HTERT RPE-1 (cell line): ENCODE measurements around the gene RPS25.
"Not testable (repeated sequence)": the region's sequence is repeated elsewhere in the genome, so short reads cannot be mapped to it uniquely, and the experiment has no call there.

Experiments used
- in situ Hi-C: fragments of 300-500 bp; cut with MboI; formaldehyde crosslinking; loops from 4 replicates; pipeline ENCODE4 v1.14.3; 2020; ENCODE audit warnings: low sequenced_read_pairs

The RPS25 gene

DNA sequence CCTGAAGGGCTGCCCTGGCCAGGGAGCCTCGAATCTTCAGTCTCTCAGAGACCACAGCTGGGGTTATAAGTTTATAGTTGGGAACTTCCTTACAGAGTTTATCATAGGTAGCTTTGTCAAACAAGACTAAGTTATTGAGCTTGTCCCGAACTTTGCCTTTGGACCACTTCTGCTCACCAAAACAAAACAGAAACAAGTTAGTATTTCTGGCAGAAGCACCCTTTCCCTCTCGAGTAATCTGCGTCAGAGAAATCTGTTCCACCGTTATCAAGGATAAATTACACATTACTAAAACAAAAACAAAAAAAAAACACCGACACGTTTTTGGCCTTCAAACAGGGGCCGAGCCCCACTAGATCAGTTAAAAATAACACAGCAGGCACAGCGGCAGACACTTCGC is 766 bp downstream of the RPS25 start:
- in situ Hi-C loops = not testable (repeated sequence)

DNA sequence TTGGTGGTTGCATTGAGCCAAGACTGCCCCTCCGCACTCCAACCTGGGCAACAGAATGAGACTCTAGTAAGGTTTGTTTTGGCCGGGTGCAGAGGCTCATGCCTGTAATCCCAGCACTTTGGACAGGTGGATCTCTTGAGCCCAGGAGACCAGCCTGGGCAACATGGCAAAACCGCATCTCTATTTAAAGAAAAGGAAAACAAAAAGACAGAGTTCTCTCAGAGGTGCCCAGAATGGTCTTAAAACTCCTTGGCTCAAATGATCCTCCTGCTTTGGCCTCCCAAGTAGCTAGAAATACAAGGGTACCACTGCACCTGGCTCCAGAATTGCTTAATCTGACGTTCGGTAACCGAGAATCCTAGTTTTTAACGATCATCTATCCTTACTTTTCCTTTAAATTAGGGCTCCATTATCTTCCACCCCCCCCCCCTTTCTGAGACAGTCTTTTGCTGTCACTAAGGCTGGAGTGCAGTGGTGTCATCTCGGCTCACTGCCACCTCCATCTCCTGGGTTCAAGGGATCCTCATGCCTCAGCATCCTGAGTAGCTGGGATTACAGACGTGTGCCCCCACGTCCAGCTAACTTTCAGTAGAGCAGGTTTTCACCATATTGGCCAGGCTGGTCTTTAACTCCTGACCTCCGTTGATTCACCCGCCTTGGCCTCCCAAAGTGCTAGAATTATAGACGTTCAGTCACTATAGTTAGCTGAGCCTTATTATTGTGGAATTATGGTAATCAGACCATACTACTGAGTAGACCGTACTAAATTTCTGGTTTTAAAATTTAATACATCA is 1.7 kb downstream of the RPS25 start:
- in situ Hi-C loops = no loop called here

DNA sequence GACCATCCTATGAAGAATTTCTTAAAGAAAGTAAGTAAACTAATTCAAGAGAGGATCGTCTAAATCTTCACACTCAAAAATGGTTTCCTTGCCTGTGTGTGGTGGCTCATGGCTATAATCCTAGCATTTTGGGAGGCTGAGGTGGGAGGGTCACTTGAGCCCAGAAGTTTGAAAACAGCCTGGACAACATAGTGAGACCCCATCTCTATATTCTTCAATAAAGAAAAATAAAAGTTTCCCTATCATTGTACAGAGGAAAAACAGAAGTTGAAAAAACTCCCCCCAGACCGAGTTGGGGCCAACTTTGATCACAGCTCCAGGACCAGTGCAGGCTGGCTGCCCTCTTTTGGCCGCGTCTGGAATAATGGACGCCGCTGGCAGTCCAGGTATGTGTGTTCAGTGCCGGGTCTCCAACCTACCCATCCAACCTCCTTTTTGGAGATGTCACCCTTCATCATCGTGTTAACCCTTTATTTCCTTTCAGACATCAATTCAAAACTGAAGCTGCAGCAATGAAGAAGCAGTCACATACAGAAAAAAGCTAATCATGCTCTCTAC is 3.0 kb downstream of the RPS25 start:
- in situ Hi-C loops = no loop called here

- in situ Hi-C loops = no loop called here
Observed at GRCh38 chr11:119014209-119014924, 3.8 kb downstream of the RPS25 start.

GRCh38 chr11:119012629-119013170 is 5.4 kb downstream of the RPS25 start:
- in situ Hi-C loops = no loop called here

- in situ Hi-C loops = no loop called here
Observed at GRCh38 chr11:119011476-119012053, 6.6 kb downstream of the RPS25 start.

GRCh38 chr11:119006656-119007055 is 11.5 kb downstream of the RPS25 start:
- in situ Hi-C loops = no loop called here

DNA sequence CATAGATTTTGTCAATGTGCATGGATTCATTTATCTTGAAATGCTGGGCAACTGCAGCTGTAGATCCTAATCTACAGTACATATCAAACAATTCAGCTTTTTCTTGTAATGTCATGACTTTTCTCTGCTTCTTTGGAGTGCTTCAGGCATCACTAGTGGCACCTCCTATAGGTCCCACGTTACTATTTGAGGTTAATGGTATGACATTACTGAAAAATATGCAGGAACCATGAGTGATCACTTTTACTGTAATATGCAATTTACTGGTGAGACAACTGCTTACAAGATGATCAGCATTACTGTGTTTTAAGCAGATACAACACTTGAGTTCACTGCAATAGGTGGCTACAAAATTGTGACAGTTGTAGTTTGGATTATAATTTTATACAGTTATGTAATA is 17.2 kb downstream of the RPS25 start:
- in situ Hi-C loops = no loop called here

DNA sequence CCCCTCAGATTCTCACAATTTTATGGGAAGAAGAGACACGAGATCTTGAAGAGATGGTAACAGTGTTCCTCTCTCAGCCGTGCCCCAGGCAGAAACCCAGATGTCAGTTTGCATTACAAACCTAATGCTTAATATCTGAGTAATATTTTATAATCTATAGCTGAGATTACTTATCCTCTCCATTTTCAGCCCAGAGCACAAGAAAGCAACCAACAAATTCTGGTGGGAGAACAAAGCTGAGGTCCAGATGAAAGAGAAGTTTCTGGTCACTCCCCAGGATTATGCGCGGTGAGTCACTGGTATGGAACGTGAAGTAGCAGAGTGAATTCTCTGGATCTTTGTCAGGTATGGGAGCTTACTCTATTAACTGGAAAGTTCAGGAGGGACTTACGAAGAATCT is 19.3 kb downstream of the RPS25 start:
- in situ Hi-C loops = no loop called here

- in situ Hi-C loops = no loop called here
Observed at GRCh38 chr11:118998388-118998717, 19.8 kb downstream of the RPS25 start.

- in situ Hi-C loops = no loop called here
Observed at GRCh38 chr11:118997627-118998387, 20.3 kb downstream of the RPS25 start, which contains the start of gene CENATAC. Gene CENATAC, plus strand, starts transcription at chr11:118998138. Its CDS starts 60 bp downstream, at chr11:118998198.

- in situ Hi-C loops = no loop called here
Observed at GRCh38 chr11:118996926-118997626, 21.1 kb downstream of the RPS25 start.

DNA sequence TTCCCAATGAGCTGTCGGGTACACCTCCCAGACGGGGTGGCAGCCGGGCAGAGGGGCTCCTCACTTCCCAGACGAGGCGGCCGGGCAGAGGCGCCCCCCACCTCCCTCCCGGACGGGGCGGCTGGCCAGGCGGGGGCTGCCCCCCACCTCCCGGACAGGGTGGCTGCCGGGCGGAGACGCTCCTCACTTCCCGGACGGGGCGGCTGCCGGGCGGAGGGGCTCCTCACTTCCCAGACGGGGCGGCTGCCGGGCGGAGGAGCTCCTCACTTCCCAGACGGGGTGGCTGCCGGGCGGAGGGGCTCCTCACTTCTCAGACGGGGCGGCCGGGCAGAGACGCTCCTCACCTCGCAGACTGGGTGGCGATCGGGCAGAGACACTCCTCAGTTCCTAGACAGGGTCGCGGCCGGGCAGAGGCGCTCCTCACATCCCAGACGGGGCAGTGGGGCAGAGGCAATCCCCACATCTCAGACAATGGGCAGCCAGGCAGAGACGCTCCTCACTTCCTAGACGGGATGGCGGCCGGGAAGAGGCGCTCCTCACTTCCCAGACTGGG is 26.6 kb downstream of the RPS25 start:
- in situ Hi-C loops = not testable (repeated sequence)

GRCh38 chr11:118988280-118988679 is 29.9 kb downstream of the RPS25 start:
- in situ Hi-C loops = no loop called here

DNA sequence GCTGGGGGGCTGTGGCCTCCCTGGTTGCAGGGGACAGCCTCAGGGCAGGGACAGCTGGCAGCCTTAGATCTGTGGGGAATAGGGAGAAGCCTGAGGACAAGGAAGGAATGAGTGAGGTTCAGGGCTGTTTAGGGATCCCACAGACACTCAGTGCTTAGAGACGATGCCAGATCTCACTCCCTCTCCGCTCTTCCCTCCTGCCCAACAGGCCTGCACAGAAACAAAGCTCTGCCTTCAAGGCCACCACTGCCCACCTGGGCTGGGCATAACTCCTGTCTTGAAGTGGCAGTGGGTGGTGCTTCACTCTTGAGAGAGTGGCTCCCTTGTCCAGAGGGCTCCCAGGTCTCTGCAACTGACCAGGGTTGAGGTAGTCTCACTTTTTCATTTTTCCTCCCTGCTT is 33.3 kb downstream of the RPS25 start:
- in situ Hi-C loops = no loop called here

- in situ Hi-C loops = not testable (repeated sequence)
Observed at GRCh38 chr11:118984337-118984736, 33.8 kb downstream of the RPS25 start.

- in situ Hi-C loops = no loop called here
Observed at GRCh38 chr11:118980191-118980881, 37.8 kb downstream of the RPS25 start.

- in situ Hi-C loops = no loop called here
Observed at GRCh38 chr11:118979434-118979833, 38.7 kb downstream of the RPS25 start.
